GM18868 (cell line): ENCODE data around the gene GRB14.
A peak's percentile ranks its signal among the peaks of the same experiment; 100 is the strongest.
"Not testable (repeated sequence)": the region's sequence is repeated elsewhere in the genome, so short reads cannot be mapped to it uniquely, and the experiment has no call there.

Experiments used
- ATAC-seq: cut with Tn5 transposase; IDR thresholded peaks from one replicate; pipeline ENCODE4 v1.9.1; 2021; ENCODE audit warnings: mild to moderate bottlenecking, moderate library complexity; ENCODE audit not compliant: unreplicated experiment

The GRB14 gene

DNA sequence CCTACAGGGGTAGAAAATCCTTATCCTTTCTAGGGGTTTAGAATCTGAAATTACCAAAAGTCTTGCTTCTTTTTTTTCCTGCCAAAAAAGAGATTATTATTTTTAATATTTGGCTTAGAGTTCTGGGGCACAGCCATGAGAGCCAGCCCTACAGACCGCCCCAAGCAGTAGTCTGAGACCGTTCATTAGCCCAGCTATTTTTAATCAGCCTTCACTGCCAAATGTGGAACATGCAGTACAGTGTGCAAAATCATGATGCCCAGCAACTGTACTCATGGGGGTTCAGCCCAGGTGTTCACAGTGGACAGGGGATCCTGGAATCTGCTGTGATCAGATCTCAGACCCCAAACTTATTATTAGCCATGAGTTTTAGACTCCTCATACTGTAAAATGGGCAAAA, 60.4 kb downstream of the GRB14 start:
- ATAC-seq = no peak

GRCh38 chr2:164560181-164560792, 61.0 kb downstream of the GRB14 start:
- peak; percentile 74 for ATAC-seq

DNA sequence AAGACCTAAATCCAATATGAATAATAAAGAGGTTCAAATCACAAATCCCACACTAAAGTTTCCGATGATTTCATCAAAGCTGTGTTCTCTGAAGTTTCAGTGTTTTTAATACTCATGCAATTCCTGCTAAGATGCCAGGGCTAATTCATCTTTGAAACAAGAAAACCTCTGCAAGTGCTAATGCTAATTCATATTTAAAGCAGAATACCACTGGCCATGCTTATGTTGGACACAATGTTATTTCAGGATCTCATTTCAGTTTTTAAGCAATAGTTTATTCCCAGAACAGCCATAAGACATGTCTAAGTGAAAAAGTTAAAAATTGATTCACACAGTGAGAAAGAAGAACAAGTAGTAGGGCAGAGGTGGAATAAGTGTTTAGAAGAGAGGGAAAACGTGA, 62.8 kb downstream of the GRB14 start:
- ATAC-seq = no peak

DNA sequence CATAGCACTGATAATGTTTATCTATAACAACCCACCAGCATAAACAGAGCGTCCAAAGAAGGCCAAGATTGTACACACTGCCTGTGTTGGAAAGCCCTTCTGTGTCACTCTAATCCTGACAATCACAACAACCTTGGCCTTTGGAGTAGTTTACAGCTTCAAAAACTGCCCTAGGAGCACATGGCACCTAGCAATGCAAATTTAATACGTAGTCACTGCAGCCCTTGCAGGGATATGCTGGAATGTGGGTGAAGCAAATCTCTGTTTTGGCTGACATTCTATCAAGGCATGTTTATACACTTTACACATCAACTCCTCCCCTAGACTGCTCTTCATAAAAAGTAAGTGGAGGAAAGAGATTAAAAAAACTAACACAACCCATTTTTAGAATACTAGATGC, 66.8 kb downstream of the GRB14 start:
- ATAC-seq = no peak

- ATAC-seq = no peak
Observed at GRCh38 chr2:164551519-164551918, 69.8 kb downstream of the GRB14 start.

DNA sequence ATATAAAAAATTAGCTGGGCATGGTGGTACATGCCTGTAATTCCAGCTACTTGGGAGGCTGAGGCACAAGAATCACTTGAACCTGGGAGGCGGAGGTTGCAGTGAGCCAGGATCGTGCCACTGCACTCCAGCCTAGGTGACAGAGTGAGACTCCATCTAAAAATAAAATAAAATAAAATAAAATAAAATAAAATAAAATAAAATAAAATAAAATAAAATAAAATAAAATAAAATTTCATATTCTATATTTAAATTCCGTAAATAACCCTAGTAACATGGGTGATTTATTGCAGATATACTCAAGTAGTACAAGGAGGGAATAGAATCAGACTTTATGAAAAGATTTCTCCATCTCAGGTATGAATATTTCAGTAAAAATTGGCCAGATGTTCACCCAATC, 71.6 kb downstream of the GRB14 start:
- ATAC-seq = not testable (repeated sequence)

DNA sequence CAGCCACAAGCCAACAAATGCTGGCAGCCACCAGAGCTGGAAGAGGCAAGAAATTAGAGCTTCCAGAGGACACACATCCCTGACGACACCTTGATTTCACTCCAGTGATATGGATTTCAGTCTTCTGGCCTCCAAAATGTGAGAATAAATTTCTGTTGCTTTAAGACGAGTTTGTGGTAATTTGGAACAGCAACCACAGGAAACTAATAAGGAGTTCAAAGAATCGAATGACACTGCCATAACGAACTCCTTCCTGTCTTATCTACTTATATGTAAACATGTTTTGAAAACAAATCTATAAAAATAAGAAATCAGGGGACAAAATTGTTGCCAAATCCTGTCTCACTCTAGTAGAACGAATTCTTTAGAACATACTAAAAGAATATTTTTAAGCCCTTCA, 75.8 kb downstream of the GRB14 start:
- ATAC-seq = no peak

DNA sequence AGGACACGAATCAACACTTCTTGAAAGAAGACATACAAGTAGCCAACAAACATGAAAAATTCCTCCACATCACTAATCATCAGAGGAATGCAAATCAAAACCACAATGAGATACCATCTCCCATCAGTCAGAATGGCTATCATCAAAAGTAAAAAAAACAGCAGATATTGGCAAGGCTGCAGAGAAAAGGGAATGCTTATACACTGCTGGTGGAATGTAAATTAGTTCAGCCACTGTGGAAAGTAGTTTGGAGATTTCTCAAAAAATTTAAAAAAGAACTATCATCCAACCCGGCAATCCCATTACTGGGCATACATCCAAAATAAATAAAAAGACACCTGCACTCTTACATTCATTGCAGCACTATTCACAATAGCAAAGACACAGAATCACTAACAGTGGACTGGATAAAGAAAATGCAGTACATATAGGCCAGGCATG, 78.7 kb downstream of the GRB14 start:
- ATAC-seq = no peak

DNA sequence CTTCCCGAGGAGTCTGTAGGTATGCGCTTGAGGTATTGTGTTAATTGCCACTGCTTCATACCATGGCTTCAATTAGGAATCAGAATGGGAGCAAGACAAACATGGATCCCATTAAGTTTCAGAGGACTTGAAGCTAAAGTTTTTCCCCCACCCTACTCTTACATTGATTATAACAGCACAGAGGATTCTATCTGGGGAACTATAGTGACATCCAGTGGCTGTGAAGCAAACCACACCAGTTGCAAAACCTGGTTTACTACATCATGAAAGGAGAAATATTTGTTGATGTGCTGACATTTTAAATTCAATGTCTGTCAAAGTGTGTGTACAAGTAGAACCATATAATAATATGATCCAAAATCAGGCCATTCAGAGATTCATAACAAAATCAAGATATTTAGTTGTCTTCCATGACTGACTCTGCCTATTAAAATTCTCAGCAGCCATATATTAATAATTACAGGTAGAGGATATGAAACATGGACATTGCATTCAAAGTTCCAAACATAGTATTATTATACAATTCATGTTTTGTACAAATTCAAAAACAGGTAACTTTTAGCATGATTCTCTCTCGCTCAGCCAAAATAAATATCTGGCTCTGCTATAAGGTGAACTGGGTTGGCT, 82.9 kb downstream of the GRB14 start:
- ATAC-seq = peak; percentile 86

- ATAC-seq = no peak
Observed at GRCh38 chr2:164535280-164536025, 85.8 kb downstream of the GRB14 start.

DNA sequence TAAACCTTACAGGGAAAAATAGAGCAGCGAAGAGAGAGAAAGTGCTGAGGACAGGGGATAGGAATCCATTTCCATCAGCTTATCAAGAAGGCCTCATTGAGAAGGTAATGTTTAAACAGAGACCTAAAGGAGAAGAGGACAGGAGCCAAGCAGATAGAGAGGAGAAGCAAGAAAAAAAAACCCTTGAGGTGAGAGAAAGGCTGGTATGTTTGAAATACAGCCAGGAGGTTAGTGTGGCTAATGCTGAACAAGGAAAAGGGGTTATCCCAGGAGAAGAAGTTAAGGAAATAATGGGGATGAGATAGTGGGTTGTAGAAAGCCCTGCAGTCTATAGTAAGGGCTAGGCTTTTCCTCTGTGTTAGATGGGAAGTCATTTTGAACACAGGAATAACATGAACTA, 90.8 kb downstream of the GRB14 start:
- ATAC-seq = no peak

GRCh38 chr2:164523726-164524125, 97.6 kb downstream of the GRB14 start:
- ATAC-seq = no peak

- no peak for ATAC-seq
Observed at GRCh38 chr2:164523009-164523408, 98.3 kb downstream of the GRB14 start.

DNA sequence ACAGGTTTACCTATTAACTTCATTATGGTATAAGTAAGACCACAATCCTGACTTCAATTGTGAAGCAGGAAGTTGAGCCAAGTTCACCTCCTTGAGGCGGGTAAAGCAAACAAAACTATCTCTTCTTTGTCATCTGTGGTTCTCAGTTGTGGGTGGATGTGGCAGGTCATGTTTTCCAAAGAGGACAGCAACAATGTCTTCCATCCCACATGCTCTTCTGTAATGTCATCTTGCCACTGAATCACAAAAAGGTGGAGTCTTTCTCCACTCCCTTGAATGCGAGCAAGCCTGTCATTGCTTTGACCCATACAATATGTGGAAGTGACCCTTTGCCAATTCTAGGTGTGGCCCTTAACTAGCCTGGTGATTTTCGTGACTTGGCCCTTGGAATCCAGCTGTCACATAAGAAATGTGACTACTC, 98.7 kb downstream of the GRB14 start:
- ATAC-seq = no peak

GRCh38 chr2:164515734-164516133, 105.5 kb downstream of the GRB14 start:
- ATAC-seq = no peak

- ATAC-seq = no peak
Observed at GRCh38 chr2:164515030-164515429, 106.3 kb downstream of the GRB14 start.

DNA sequence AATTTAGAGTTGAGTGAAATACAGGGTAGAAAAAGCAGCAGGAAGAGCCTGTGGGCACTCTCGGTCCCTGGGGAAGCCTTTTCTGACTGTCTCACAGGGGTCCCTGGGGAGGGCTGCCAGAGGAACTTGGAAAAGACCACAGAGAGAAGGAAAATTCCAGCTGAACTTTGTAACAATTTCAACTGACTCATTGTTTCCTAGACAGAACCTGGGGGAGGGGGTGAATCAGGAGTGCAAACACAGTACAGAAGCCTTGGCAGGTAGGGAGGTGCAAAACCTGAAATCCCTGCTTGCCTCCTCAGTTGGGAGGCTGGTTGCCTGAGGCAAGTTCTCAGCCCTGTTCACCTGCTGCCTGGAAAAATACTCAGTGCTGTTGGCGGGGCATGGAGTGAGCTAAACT, 106.8 kb downstream of the GRB14 start:
- no peak for ATAC-seq

GRCh38 chr2:164512871-164513270, 108.4 kb downstream of the GRB14 start:
- ATAC-seq = no peak

GRCh38 chr2:164511738-164512137, 109.5 kb downstream of the GRB14 start:
- no peak for ATAC-seq

- ATAC-seq = no peak
Observed at GRCh38 chr2:164510895-164511294, 110.4 kb downstream of the GRB14 start.

DNA sequence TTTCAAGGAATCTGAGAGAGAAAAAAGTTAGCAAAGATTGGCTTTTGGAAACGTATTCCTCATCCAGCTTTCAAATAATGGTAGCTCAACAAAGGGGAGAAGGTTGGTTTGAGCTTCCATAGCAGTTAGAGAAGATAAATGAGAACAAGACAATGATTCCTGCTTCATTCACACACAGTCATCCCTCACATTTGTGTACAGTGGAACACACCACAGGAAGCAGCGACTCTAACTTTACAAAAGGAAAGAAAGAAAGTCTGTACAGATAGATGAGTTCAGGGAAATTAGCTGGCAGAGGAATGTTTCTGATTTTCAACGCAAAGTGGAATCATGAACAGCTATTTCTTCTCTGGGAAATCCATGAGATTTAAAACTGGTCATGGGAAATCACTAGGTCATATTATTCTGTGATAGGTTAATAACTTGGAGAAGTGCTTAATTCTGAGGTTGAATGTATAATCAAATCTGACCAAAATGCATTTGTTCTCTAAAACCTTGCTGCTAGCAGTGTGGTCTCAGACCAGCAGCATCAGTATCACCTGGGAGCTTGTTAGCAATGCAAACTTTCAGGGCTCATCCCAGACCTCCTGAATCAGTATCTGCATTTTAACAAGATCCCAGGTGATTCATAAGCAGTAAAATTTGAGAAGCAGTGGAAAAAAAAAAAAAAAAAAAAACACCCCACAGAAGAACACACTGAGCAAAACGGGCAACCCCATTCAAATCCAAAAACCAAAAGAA, 112.0 kb downstream of the GRB14 start:
- no peak for ATAC-seq
